Myometrial cell (primary cell): ENCODE measurements around the gene NKX6-1. TPM values are rescaled to one million over a fixed set of nuclear protein-coding genes. Genes with fewer than 3 reads are reported as not detected.

Experiments used
- total RNA-seq: library from RNA; depleted of rRNA; stranded (reverse); fragments of >200 nt; gene quantifications from 2 replicates; pipeline ENCODE4 v1.2.3, GENCODE V29; 2015

Gene NKX6-1
- not detected in 2 replicates for total RNA-seq

DNA sequence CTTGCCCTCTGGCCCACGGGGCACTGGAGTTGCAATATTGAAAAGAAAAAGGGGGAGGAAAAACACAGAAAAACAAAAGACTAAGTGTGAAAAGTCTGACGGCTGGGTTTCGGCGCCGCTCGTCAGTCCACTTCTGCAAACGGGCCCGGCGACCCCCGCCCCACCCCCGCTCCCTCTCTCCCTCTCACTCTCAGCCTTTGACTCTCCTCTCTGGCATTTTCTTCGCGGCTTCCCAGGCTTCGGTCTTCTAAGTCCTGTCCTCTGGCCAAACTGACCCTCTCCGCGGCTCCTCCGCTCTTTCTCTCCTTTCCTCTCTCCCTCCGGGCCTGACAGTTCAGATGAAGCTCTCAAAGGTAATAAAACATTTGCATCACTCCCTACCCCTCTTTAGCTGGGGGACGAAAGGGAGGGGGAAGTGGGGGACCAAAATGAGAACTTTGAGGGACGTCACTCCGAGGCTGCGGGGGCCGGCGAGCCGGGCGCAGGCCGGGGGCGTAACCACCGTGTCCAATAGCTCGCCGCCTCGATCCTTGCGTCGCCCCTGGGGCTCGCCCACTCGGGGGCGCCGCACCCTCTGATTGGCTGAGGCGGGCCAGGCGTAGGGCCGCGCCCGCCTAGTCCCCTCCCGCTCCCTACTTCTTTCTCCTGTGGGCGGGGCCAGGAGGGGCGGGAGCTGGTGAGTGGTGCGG is at the start of gene NKX6-1:
Gene NKX6-1, minus strand, starts transcription at position 358 of the 689 bp plus-strand sequence. CDS start 1,064 bp downstream, outside the sequence.

Other genes starting within 250 kb of the NKX6-1 start
- 0.18 TPM in 1 of 2 replicates, not detected in the other for gene CDS1, start 83.8 kb upstream of the NKX6-1 start, total RNA-seq